Calu3 (cell line): ENCODE measurements around the gene PCBD1. TPM values are rescaled to one million over a fixed set of nuclear protein-coding genes. Genes with fewer than 3 reads are reported as not detected.

ENCODE experiments used
- BruUV-seq: library from RNA; stranded (reverse); fragments of 400-500 nt; replicated peaks from 2 replicates; lab custom pipeline; 2021; lab: Mats Ljungman, UMichigan
- CTCF ChIA-PET: fragments of 300-600 bp; sonication (Branson Sonifier 250); formaldehyde crosslinking; loops from one replicate; lab custom pipeline; 2022; ENCODE audit warnings: antibody characterized with exemption; lab: Charles Lee
- DNase-seq: peaks from one replicate; pipeline ENCODE4 v3.0.0; 2022
- H3K27ac Mint-ChIP-seq: one replicate; pipeline ENCODE4 v1.8.0; 2022; ENCODE audit warnings: mixed read lengths; ENCODE audit not compliant: unreplicated experiment
- H3K27me3 Mint-ChIP-seq: one replicate; pipeline ENCODE4 v1.8.0; 2022; ENCODE audit warnings: mixed read lengths; ENCODE audit not compliant: unreplicated experiment
- H3K36me3 Mint-ChIP-seq: one replicate; pipeline ENCODE4 v1.8.0; 2022; ENCODE audit warnings: mild to moderate bottlenecking, moderate library complexity, mixed read lengths; ENCODE audit not compliant: insufficient read depth, unreplicated experiment
- H3K4me1 Mint-ChIP-seq: one replicate; pipeline ENCODE4 v1.8.0; 2022; ENCODE audit warnings: mild to moderate bottlenecking, low read depth, mixed read lengths; ENCODE audit not compliant: unreplicated experiment
- H3K4me3 Mint-ChIP-seq: one replicate; pipeline ENCODE4 v1.8.0; 2022; ENCODE audit warnings: mild to moderate bottlenecking, low read depth, moderate library complexity, mixed read lengths; ENCODE audit not compliant: unreplicated experiment
- H3K9me3 Mint-ChIP-seq: one replicate; pipeline ENCODE4 v1.8.0; 2022; ENCODE audit warnings: low read depth, mixed read lengths; ENCODE audit not compliant: unreplicated experiment
- intact Hi-C: fragments of 100-400 bp; cut with micrococcal nuclease; formaldehyde crosslinking; loops from one replicate; pipeline ENCODE4 v1.10.0; 2022; ENCODE audit not compliant: unreplicated experiment
- total RNA-seq: library from RNA; stranded (reverse); gene quantifications from 2 replicates; pipeline ENCODE4 v1.2.3, GENCODE V29; 2022
- TF ChIP-seq, protein P1 (sequence below): fragments of 200-600 bp; IDR thresholded peaks from one replicate; pipeline ENCODE4 v1.8.0; 2022; ENCODE audit warnings: antibody characterized with exemption; ENCODE audit not compliant: unreplicated experiment

Gene PCBD1
- total RNA-seq, 1 experiment from 2014 or later: 193 TPM

DNA sequence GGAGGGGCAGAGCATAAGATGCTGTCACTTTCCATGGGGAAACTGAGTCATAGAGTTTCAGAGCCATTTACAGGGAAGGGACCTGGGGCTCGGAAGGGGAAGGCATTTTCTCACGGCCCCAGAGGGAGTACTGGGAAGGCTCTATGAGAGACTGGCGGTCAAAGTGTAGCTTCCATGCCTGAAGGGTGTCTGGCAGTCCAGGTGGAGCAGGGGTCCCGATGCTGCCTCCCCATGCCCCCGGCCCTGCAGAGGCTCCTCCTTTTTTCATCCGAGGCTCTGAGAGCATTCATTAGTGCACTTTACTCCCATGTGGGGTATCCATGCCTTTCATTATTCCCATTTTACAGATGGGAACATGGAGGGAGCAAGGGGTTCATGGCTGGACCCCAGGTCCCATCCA, 27.9 kb upstream of the PCBD1 start:
- intact Hi-C loops: no loop called here
- no TSS peak for BruUV-seq
- CTCF ChIA-PET: interaction anchor here (0.6 kb wide), 1 partner anchor 258 kb away, joined by 7 read pairs; no protein-coding TSS in a partner anchor
- Mint-ChIP-seq H3K4me3 (no peak overlapping the region), H3K9me3 (no peaks in the 10 kb centered on the region), H3K27me3 (peaks cover 99% of the 10 kb centered on the region), H3K36me3 (no peaks in the 10 kb centered on the region), H3K27ac (no peak overlapping the region), H3K4me1 (no peaks in the 10 kb centered on the region)
- TF ChIP-seq, protein P1, sequence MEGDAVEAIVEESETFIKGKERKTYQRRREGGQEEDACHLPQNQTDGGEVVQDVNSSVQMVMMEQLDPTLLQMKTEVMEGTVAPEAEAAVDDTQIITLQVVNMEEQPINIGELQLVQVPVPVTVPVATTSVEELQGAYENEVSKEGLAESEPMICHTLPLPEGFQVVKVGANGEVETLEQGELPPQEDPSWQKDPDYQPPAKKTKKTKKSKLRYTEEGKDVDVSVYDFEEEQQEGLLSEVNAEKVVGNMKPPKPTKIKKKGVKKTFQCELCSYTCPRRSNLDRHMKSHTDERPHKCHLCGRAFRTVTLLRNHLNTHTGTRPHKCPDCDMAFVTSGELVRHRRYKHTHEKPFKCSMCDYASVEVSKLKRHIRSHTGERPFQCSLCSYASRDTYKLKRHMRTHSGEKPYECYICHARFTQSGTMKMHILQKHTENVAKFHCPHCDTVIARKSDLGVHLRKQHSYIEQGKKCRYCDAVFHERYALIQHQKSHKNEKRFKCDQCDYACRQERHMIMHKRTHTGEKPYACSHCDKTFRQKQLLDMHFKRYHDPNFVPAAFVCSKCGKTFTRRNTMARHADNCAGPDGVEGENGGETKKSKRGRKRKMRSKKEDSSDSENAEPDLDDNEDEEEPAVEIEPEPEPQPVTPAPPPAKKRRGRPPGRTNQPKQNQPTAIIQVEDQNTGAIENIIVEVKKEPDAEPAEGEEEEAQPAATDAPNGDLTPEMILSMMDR: no peak
- DNase-seq: no peak

DNA sequence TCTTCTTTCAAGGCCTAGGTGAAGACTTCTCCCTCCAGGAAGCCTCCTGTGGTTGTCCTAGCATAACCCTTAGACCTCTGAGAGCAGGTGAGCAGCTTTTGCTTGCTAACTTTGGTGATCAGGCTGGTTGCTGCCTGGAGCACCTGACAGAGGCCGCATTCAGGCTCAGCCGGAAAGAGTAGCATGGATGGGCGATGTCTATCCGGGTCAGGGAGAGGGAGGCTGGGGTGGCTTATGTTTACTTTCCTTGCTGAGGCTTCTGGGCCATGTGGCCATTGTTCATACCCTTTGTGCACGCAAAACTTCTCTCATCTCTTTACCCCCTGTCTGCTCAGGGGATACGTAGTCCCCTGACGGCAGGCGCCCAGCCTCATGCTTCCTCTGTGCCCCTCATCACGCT, 27.4 kb upstream of the PCBD1 start:
- TF ChIP-seq, protein P1: no peak
- H3K9me3 Mint-ChIP-seq: no peaks in the 10 kb centered on the region
- H3K36me3 Mint-ChIP-seq: no peaks in the 10 kb centered on the region
- DNase-seq: no peak
- intact Hi-C loops: no loop called here
- CTCF ChIA-PET: interaction anchor here (0.7 kb wide), 1 partner anchor 314 kb away, joined by 3 read pairs; no protein-coding TSS in a partner anchor
- no TSS peak for BruUV-seq
- H3K4me1 Mint-ChIP-seq: no peaks in the 10 kb centered on the region
- H3K27me3 Mint-ChIP-seq: peaks cover 94% of the 10 kb centered on the region
- H3K27ac Mint-ChIP-seq: no peak overlapping the region
- no peak overlapping the region for H3K4me3 Mint-ChIP-seq

DNA sequence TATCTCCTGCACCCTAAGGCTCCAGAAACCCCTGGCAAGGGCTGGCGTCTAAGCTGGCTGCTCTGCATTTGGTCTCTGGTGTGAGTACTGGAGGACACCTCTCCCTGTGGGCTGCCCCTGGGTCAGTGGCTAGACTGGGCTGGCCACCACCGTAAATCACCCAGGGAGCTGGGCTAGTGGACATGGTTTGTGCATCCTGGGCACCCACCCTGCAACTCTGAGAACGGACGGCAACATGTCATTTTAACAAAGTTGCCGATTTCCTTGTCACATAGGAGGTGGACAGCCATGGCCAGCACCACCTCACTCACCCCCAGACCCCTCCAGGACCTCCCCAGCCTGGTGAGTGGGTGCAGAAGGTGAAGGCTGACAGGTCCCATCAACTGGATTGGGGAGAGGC, 26.8 kb upstream of the PCBD1 start:
- H3K36me3 Mint-ChIP-seq: no peaks in the 10 kb centered on the region
- no peak overlapping the region for H3K4me3 Mint-ChIP-seq
- intact Hi-C loops: no loop called here
- TF ChIP-seq, protein P1: no peak
- DNase-seq: no peak
- H3K27me3 Mint-ChIP-seq: peaks cover 88% of the 10 kb centered on the region
- CTCF ChIA-PET: interaction anchor here (0.7 kb wide), 1 partner anchor 314 kb away, joined by 3 read pairs; no protein-coding TSS in a partner anchor
- no peaks in the 10 kb centered on the region for H3K9me3 Mint-ChIP-seq
- no peaks in the 10 kb centered on the region for H3K4me1 Mint-ChIP-seq
- H3K27ac Mint-ChIP-seq: no peak overlapping the region
- BruUV-seq: no TSS peak

DNA sequence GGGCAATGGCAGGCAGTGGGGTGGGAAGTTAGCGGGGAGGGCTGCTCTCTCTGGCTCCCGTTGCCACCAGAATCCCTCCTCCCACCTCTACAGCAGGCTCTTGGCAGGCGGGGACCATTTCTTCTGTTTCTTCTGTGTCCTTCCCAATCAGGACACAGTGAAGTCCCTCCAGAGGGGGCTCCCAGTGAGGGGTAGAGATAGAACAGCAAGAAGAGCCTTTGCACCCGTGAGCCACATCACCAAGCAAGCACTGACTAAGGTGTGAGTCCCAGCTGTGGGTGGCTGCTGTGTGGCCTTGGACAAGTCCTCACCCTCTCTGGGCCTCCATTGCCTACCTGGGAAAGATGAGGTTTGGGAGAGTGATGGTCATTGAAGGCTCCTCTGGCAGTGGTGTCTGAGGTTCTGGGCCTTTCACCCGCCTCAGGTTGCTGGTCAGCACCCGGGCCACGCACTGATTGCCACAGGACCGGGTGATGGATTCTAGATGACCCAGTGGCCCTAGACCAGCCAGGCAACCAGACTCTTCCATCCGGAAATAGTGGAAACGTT, 26.0 kb upstream of the PCBD1 start:
- no TSS peak for BruUV-seq
- no peaks in the 10 kb centered on the region for H3K36me3 Mint-ChIP-seq
- CTCF ChIA-PET: no interaction called here
- intact Hi-C loops: no loop called here
- H3K27ac Mint-ChIP-seq: no peak overlapping the region
- TF ChIP-seq, protein P1: no peak
- no peak overlapping the region for H3K4me3 Mint-ChIP-seq
- DNase-seq: no peak
- no peaks in the 10 kb centered on the region for H3K9me3 Mint-ChIP-seq
- peaks cover 88% of the 10 kb centered on the region for H3K27me3 Mint-ChIP-seq
- H3K4me1 Mint-ChIP-seq: no peaks in the 10 kb centered on the region
